HL-60 (cell line): ENCODE measurements around the gene PAK5.

Experiments
- CTCF ChIP-seq: IDR thresholded peaks from one replicate; pipeline ENCODE4 v1.5.1; 2011; ENCODE audit warnings: low read length, control low read depth, inconsistent platforms; ENCODE audit not compliant: insufficient read depth
- POLR2AphosphoS5 ChIP-seq: IDR thresholded peaks from 2 replicates; pipeline ENCODE4 v1.6.1; 2012; ENCODE audit warnings: low read depth
- REST ChIP-seq: IDR thresholded peaks from 2 replicates; pipeline ENCODE4 v1.6.1; 2012; ENCODE audit warnings: low read depth; ENCODE audit not compliant: insufficient replicate concordance

DNA sequence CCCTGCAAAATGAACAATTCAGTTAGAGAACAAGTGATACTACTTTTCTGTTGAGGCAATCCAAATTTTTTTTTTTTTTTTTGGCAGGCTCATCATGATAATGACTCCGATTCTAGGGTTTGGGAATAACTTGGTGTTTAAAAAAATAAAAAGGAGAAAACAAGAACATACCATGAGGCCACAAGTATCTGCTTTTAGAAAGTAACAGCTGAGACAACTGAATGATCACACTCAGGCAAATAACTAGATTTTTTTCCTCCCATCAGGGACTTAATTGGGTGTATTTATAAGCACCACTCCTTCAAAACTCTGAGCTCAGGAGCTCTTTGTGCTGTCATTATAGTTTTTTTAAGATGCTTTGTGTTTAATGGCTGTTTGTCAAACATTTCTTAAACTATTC is 29.6 kb downstream of the PAK5 start:
- TF ChIP-seq CTCF: no peak
- TF ChIP-seq POLR2AphosphoS5: no peak
- no peak for TF ChIP-seq REST
